Natural killer cell treated with Interleukin-12 subunit alpha and Interleukin-12 subunit beta and Interleukin-15 and Interleukin-18, amount 100 ng/mL, for 72 hours (primary cell): ENCODE data around the gene VWF. TPM values are rescaled to one million over a fixed set of nuclear protein-coding genes. Genes with fewer than 3 reads are reported as not detected.

Experiments used
- ATAC-seq, 2 donors: fragments of 150-1000 bp; cut with Tn5 transposase in 1 of 2; sonication (Bioruptor Pico), chemical (Tn5 transposase) in 1 of 2; 2 replicates each; pipeline ENCODE4 v1.10.0; 2021
- DNase-seq: peaks from one replicate; pipeline ENCODE4 v3.0.0; 2022; ENCODE audit warnings: low spot score
- H3K27ac Mint-ChIP-seq, 2 donors: 1 replicate in 1 of 2; 2 replicates in 1 of 2; pipeline ENCODE4 v1.8.0; 2022; ENCODE audit warnings: mixed read lengths in 2 of 2, mild to moderate bottlenecking in 1 of 2, moderate library complexity in 1 of 2
- H3K27me3 Mint-ChIP-seq, 2 donors: 1 replicate in 1 of 2; 2 replicates in 1 of 2; pipeline ENCODE4 v1.8.0; 2022; ENCODE audit warnings: mixed read lengths in 2 of 2
- H3K36me3 Mint-ChIP-seq: one replicate; pipeline ENCODE4 v1.8.0; 2022; ENCODE audit warnings: mixed read lengths
- H3K4me1 Mint-ChIP-seq, 2 donors: 1 replicate in 1 of 2; 2 replicates in 1 of 2; pipeline ENCODE4 v1.8.0; 2022; ENCODE audit warnings: low read depth in 2 of 2, mixed read lengths in 2 of 2, mild to moderate bottlenecking in 1 of 2
- H3K4me3 Mint-ChIP-seq: one replicate; pipeline ENCODE4 v1.8.0; 2022; ENCODE audit warnings: mixed read lengths
- H3K9me3 Mint-ChIP-seq: 2 replicates; pipeline ENCODE4 v1.8.0; 2022; ENCODE audit warnings: mixed read lengths
- total RNA-seq, 2 donors: library from RNA; stranded (reverse); gene quantifications; one replicate each; pipeline ENCODE4 v1.2.3, GENCODE V29; 2022

The VWF gene
- total RNA-seq, 2 donors from 2014 or later, result not detected

- H3K4me1 Mint-ChIP-seq, result peaks cover 27 to 32% of the 10 kb centered on the region in 2 donors
- ATAC-seq (peak; percentile 61 to 69), DNase-seq (no peak)
- H3K27me3 Mint-ChIP-seq, result peaks cover 30 to 34% of the 10 kb centered on the region in 2 donors
- peak overlapping the region; percentile 12 to 29 for H3K27ac Mint-ChIP-seq
- H3K4me3 Mint-ChIP-seq, result peak overlapping the region; percentile 90
- H3K9me3 Mint-ChIP-seq, result no peaks in the 10 kb centered on the region
- H3K36me3 Mint-ChIP-seq, result no peaks in the 10 kb centered on the region
Observed at GRCh38 chr12:6074427-6074826, 50.0 kb downstream of the VWF start.

- no peak overlapping the region for H3K4me3 Mint-ChIP-seq
- H3K9me3 Mint-ChIP-seq, result no peaks in the 10 kb centered on the region
- peaks cover 30 to 35% of the 10 kb centered on the region in 2 donors for H3K4me1 Mint-ChIP-seq
- no peak overlapping the region for H3K27ac Mint-ChIP-seq
- DNase-seq (no peak), ATAC-seq (no peak)
- H3K36me3 Mint-ChIP-seq, result no peaks in the 10 kb centered on the region
- H3K27me3 Mint-ChIP-seq, result peaks cover 34 to 35% of the 10 kb centered on the region in 2 donors
Observed at GRCh38 chr12:6073426-6073825, 51.0 kb downstream of the VWF start.

GRCh38 chr12:6072302-6072752 is 52.1 kb downstream of the VWF start:
- Mint-ChIP-seq H3K27me3 (peaks cover 33 to 37% of the 10 kb centered on the region in 2 donors), H3K4me3 (no peak overlapping the region), H3K9me3 (no peaks in the 10 kb centered on the region), H3K4me1 (peaks cover 30 to 35% of the 10 kb centered on the region in 2 donors), H3K27ac (no peak overlapping the region), H3K36me3 (no peaks in the 10 kb centered on the region)
- DNase-seq (no peak), ATAC-seq (no peak)

- no peak for DNase-seq
- Mint-ChIP-seq H3K27ac (no peak overlapping the region), H3K4me3 (no peak overlapping the region), H3K36me3 (no peaks in the 10 kb centered on the region), H3K9me3 (no peaks in the 10 kb centered on the region), H3K4me1 (peaks cover 30 to 35% of the 10 kb centered on the region in 2 donors), H3K27me3 (peaks cover 33 to 44% of the 10 kb centered on the region in 2 donors)
- ATAC-seq, result no peak
Observed at GRCh38 chr12:6071589-6071988, 52.9 kb downstream of the VWF start.

GRCh38 chr12:6070472-6071257 is 53.8 kb downstream of the VWF start:
- peaks cover 33 to 39% of the 10 kb centered on the region in 2 donors for H3K27me3 Mint-ChIP-seq
- ATAC-seq (no peak), DNase-seq (no peak)
- H3K27ac Mint-ChIP-seq, result no peak overlapping the region
- peaks cover 21 to 28% of the 10 kb centered on the region in 2 donors for H3K4me1 Mint-ChIP-seq
- H3K9me3 Mint-ChIP-seq, result no peaks in the 10 kb centered on the region
- no peaks in the 10 kb centered on the region for H3K36me3 Mint-ChIP-seq
- H3K4me3 Mint-ChIP-seq, result no peak overlapping the region

GRCh38 chr12:6069437-6070093 is 54.9 kb downstream of the VWF start:
- Mint-ChIP-seq H3K27me3 (peaks cover 30 to 36% of the 10 kb centered on the region in 2 donors), H3K27ac (peak overlapping the region in 1 of 2 donors; percentile 15), H3K4me3 (no peak overlapping the region), H3K9me3 (no peaks in the 10 kb centered on the region), H3K36me3 (no peaks in the 10 kb centered on the region), H3K4me1 (peaks cover 11 to 17% of the 10 kb centered on the region in 2 donors)
- no peak for ATAC-seq
- no peak for DNase-seq

- Mint-ChIP-seq H3K4me1 (peaks cover 7 to 9% of the 10 kb centered on the region in 2 donors), H3K36me3 (no peaks in the 10 kb centered on the region), H3K27ac (no peak overlapping the region), H3K9me3 (no peaks in the 10 kb centered on the region), H3K4me3 (no peak overlapping the region), H3K27me3 (peaks cover 27 to 30% of the 10 kb centered on the region in 2 donors)
- DNase-seq (no peak), ATAC-seq (no peak)
Observed at GRCh38 chr12:6068227-6068626, 56.2 kb downstream of the VWF start.

GRCh38 chr12:6067152-6067916 is 57.1 kb downstream of the VWF start:
- DNase-seq (no peak), ATAC-seq (no peak)
- no peak overlapping the region for H3K4me3 Mint-ChIP-seq
- peaks cover 9 to 10% of the 10 kb centered on the region in 2 donors for H3K4me1 Mint-ChIP-seq
- H3K9me3 Mint-ChIP-seq, result no peaks in the 10 kb centered on the region
- H3K27me3 Mint-ChIP-seq, result peaks cover 25% of the 10 kb centered on the region in 2 donors
- no peaks in the 10 kb centered on the region for H3K36me3 Mint-ChIP-seq
- H3K27ac Mint-ChIP-seq, result no peak overlapping the region

GRCh38 chr12:6066651-6067050 is 57.8 kb downstream of the VWF start:
- H3K4me3 Mint-ChIP-seq, result no peak overlapping the region
- H3K36me3 Mint-ChIP-seq, result no peaks in the 10 kb centered on the region

GRCh38 chr12:6065863-6066199 is 58.6 kb downstream of the VWF start:
- Mint-ChIP-seq H3K9me3 (no peaks in the 10 kb centered on the region), H3K27ac (no peak overlapping the region), H3K4me1 (peaks cover 9 to 10% of the 10 kb centered on the region in 2 donors), H3K4me3 (no peak overlapping the region), H3K36me3 (no peaks in the 10 kb centered on the region), H3K27me3 (peaks cover 13 to 14% of the 10 kb centered on the region in 2 donors)
- DNase-seq (no peak), ATAC-seq (no peak)

More at GRCh38 chr12:6066651-6067050, 57.8 kb downstream of the VWF start:
- Mint-ChIP-seq H3K4me1 (peaks cover 9 to 10% of the 10 kb centered on the region in 2 donors), H3K27ac (no peak overlapping the region), H3K9me3 (no peaks in the 10 kb centered on the region), H3K27me3 (peaks cover 19 to 20% of the 10 kb centered on the region in 2 donors)
- no peak for DNase-seq
- ATAC-seq, result no peak

GRCh38 chr12:6065131-6065862 is 59.2 kb downstream of the VWF start:
- Mint-ChIP-seq H3K27me3 (peaks cover 12 to 18% of the 10 kb centered on the region in 2 donors), H3K36me3 (no peaks in the 10 kb centered on the region), H3K4me3 (no peak overlapping the region), H3K4me1 (peaks cover 9 to 10% of the 10 kb centered on the region in 2 donors), H3K9me3 (no peaks in the 10 kb centered on the region), H3K27ac (no peak overlapping the region)
- no peak for ATAC-seq
- DNase-seq, result no peak

GRCh38 chr12:6062757-6063735 is 61.4 kb downstream of the VWF start:
- peaks cover 0 to 6% of the 10 kb centered on the region in 2 donors for H3K4me1 Mint-ChIP-seq
- peak; percentile 62 to 70 for ATAC-seq
- H3K36me3 Mint-ChIP-seq, result no peaks in the 10 kb centered on the region
- H3K27ac Mint-ChIP-seq, result no peak overlapping the region
- DNase-seq, result no peak
- peaks cover 17 to 19% of the 10 kb centered on the region in 2 donors for H3K27me3 Mint-ChIP-seq
- no peak overlapping the region for H3K4me3 Mint-ChIP-seq
- no peaks in the 10 kb centered on the region for H3K9me3 Mint-ChIP-seq
